ENCODE results near the gene TRAPPC6A.

GRCh38 chr19:45142016-45142725 is 35.9 kb downstream of the TRAPPC6A start:
- TF ChIP-seq CTCF (IDR thresholded peaks at IDR 0.05; ENCODE audit: low read depth, low read length, poor library complexity, severe bottlenecking) = no peak
- no peak for TF ChIP-seq EZH2phosphoT487 (IDR thresholded peaks at IDR 0.05; ENCODE audit: borderline replicate concordance, low read length)
